ENCODE data around the gene GNG2.
A peak's percentile ranks its signal among the peaks of the same experiment; 100 is the strongest.

Gene GNG2

DNA sequence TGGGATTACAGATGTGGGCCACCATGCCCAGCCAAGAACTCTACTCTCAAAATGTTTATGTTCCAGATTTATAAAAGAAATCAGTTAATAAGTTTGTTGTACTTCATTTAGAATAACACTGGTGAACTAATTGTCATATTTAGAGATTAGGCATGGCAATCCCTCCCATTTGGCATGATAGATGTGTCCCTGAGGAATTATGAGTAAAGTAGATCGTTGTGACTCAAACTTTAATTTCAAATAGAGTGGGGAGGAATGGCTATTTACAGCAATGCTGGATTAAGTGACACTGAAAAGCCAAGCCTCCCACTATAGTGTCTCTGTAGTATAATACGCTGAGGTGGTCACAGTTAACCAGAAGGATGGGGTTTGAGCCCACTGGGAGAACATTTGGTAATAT lies 89.6 kb downstream of the GNG2 start:
- peak; percentile 10 for DNase-seq

DNA sequence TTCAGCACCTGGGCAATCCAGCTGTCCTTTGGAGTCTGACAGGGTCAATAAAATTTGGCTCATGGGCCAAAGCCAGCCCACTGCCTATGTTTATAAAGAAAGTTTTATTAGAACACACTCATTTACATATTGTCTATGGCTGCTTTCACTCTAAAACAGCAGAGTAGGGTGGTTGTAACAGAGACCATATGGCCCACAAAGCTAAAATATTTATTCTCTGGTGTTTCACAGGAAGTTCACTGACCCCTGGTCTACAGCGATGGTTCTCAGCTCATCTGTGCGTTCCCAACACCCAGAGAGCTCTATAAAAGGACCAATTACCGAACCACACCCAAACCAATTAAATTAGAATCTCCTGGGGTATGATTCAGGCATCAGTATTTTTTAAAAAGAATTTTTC lies 91.2 kb downstream of the GNG2 start:
- no peak for DNase-seq

DNA sequence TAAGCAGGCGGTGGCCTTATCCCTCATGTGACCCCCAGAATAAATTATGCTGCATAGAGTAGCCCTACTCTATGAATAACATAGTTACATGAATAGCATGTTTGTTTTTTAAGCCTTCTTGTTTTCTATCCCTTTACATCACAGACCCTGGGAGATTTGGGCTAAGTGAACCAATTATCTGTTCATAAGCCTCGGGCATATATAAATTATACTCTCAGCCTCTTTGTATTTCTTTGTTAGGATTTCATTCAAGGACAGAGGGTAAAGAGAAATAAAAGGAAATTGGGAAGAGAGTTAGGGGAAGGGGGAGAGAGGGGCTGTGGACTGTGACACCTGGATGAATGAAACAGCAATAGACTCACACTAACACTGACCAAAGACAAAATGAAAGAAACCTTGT lies 93.6 kb downstream of the GNG2 start:
- DNase-seq: no peak

DNA sequence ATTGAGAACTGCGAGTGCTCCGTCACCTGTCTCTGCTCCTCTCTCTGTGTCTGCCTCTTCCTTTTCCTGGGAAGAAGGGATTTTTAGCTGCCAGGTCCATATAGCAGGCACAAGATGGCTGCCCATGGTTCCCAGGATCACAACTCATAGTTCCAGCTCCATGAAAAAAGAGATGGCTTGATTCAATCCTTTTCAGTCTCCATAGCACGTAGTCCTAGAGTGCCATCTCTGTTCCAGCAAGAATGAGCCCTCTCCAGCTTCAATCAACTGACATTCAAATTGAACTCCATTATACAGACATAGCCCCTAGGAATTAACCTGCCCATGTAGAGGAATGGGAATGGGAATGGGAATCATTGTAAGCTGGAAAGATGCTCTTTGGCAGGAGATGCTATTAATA lies 94.2 kb downstream of the GNG2 start:
- DNase-seq: no peak

DNA sequence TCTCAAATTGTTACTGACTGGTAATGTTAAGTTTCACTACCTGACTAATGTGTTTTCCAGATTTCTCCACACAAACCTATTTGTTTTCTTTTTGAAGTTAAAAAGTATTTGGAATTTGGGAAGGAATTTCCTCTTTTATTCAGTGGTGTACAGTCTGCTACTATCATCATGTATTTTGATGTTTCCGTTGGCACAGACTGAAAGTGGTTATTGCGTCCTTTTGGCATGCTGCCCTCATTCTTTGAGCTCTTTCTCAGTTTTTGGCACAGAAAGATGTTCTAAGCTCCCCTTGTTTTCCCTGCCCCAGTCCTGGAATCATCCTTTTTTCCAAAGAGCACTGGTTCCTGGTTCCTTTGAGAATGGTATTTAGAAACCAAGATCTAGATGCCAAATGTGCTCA lies 97.5 kb downstream of the GNG2 start:
- peak; percentile 67 for DNase-seq

DNA sequence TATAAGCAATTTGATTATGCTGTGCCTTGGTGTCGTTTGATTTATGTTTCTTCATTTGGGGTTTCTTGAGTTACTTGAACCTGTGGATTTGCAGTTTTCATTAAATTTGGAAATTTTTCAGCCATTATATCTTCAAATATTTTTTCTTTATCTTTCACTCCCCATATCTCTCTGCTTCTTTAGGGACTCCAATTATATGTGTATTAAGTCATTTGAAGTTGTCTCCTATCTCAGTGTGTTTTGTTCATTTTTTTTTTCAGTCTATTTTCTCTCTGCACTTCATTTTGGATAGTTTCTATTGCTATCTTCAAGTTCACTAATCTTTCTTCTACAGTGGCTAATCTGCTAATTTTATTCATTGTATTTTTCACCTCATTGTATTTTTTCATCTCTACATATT lies 99.5 kb downstream of the GNG2 start:
- DNase-seq: no peak

DNA sequence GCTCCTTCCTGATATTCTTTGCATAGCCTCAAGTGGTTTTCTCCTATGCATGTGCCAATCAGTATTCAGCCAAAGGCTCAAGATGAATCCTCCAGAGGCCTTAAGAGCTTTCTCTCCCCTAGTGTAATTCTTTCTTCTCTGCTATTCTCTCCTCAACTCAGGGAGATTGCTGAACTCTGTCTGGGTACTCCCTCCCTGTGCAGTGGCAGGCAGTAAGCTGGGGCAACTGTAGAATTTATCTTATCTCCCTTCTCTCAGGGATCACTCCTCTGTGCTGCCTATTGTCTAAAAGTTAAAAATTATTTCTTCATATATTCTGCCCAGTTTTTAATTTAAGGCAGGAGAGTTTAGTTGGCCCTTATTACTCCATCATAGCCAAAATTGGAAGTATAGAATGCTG lies 100.5 kb downstream of the GNG2 start:
- no peak for DNase-seq

DNA sequence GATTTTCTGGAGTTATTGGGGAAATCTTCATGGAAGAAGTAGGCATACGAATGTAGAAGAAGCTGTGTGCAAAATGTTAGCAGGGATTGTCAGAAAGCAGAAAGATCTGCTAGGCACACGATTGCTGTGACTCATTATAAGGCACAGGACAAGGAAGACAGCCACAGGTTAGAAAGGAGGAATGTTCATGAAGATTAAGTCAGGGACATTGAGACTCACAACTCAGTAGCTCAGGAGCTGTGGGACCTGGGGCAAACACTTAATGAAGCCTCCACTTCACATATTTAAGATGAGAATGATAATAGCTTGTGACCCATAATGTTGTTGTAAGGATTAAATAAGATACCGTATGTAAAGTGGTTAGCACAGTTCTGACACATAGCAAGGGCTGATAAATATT lies 102.3 kb downstream of the GNG2 start:
- DNase-seq: peak; percentile 4

DNA sequence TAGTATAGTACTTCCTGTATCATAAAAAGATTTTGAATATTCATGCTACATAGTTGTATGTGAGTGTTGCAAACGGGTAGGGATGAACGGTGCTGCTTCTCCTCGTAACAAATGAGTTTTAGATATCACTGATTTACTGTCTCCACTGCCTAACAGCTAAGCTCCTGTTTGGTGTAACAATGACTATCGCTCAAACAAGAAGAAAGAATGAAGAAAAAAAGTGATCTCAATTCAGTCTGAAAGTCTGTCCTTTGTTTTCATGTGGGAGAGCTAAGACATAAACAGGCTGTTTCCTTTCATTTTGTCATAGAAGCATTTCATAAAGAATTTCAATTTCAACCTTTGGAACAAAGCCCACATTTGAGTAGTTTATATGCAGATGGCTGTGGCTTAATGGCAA lies 102.9 kb downstream of the GNG2 start:
- peak; percentile 21 for DNase-seq

DNA sequence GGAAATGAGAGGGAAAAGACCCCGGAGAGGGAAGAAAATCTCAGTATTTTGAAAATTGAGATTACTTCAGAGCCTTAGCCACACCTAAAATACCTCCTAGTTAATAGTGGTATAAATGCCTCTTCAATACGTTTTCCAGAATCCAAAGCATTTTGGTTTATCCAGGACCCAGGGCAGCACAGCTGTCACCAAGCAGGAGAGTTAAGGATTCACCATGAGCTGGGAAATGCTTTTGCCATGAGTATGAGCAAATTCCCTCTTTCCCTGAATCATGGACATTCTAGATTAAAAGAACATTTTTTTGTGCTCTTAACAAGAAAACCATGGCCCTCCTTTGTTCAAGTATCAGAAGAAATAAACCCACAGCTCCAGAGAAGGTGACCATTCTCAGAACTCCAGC lies 107.1 kb downstream of the GNG2 start:
- peak; percentile 28 for DNase-seq

DNA sequence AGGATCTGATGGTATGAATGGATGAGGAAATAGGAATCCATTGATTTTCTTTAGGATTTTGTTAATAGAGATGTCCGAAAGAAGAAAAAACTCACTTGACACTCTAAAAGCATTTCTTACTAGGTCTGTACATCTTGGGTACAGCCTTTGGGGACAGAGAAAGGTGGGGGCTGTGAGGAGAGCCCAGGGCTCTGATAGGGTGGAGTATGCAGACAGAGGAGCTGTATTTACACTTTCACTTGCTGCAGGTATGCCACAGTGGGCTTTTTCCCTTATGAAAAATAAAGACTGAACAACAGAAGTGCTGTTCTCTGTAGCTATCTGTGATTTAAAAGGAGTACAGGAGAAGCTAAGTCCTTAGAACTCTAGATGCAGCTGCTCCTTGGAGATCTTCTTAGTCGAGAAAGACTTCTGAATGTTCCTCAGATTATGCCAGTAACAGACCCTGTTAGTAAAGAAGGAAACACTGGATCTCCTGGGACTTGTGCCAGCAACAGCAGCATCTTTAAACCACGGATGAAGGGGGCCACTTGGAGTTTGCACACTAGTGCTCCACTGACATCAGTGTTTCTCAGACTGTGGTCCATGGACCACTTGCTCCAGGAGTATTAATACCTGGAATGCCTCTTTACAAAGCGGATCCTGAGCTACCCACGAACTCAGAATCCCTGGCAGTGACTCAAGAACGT lies 109.6 kb downstream of the GNG2 start:
- no peak for DNase-seq

DNA sequence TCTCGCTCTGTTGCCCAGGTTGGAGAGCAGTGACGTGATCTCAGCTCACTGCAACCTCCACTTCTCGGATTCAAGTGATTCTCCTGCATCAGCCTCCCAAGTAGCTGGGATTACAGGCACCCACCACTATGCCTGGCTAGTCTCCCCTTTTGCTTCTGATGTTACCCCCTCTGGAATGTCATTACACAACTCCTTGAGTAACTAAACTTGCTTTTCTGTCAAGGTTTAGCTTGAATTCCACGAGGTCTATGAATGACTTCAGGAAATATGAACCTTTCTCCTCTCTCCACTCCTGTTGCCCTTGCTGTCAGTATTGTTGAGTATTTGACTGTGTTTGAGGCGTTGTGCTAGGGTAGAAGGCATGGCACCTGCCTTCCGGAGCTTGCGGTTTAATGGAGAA lies 112.2 kb downstream of the GNG2 start:
- no peak for DNase-seq

DNA sequence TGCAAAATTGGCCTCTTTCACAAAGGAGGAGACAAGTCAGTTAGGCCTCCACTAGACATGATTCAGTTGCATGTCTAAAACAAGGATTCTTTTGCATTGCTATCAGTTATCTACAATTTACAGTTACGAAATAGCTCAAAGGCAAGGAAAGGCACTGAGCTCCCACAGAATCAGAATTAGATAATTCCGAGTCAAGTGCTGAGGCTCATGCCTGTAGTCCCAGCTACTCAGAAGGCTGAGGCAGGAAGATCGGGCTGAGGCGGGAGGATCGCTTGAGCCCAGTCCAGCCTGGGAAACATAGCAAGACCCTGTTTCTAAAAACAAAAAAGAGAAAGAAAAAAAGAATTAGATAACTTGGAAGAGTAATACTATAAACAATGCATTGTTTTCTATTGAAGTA lies 116.7 kb downstream of the GNG2 start:
- DNase-seq: no peak

DNA sequence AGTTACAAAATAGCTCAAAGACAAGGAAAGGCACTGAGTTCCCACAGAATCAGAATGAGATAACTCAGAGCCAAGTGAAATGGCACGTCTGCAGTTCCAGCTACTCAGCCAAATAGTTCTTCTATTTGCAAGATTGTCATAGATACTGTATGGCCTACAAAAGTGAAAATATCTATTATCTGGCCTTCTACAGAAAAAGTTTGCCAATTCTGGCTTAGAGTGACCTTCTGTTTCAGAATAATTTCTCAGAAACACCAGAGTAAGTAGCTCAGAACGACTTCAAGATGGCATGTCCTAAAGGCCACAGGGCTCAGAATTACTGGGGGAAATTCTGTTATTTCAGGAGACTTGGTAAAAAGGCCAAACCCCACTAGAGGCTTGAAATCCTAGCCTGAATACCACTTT lies 118.3 kb downstream of the GNG2 start:
- DNase-seq: no peak

DNA sequence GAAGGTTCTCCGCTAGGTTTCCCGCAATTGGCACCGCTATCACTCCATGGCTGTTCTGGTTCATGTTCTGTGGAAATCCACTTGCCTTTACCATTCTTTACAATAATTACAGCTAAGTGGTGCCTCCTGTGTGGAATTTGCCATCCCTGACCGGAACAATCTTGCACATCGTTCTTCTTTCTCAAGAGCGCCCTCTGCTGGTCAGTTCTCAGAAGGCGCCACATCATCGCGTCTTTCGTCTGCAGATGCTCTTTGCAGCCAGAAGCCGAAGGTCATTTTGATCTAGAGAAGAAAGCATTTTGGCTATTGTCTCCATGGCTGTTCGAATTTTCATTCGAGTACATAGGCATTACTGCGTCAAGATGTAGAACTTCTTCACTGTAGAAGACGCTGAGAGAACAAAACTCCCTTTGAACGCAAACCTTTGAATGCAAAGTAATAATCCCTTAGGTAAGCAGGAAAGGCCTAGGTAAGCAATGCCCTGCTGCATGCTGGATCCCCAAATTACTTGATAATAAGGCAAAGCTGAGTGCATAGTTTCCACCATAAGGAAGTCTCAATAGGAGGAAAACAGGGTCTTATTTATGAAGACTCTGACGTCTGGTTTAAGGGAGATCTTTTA lies 118.8 kb downstream of the GNG2 start:
- peak; percentile 75 for DNase-seq

DNA sequence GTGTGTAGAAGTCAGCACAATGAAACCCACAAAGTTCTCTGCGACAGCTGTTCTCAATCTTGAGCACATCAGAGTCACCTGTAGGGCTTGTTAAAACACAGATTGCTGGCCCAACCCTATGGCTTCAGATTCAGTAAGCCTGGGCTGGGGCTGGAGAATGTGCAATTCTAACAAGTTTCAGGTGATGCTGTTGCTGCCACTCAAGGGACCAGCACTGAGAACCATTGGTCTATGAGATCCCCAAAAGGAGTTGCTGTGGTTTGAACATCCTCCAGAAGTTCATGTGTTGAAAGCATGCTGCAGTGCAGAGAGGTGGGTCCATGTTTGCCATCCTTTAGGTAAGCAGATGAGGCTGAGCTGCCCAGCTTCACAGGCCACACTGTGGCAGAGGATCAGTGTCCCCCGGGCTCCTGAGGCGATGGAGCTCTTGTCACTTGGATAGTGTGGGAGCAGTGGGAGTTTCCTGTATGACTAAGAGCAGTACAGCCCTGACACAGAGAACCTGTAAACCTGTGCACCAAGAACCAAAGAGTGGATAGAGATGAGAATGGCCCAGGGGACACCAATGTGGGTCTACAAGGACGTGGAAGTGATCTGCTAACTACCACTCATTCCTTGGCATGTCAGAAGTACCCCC lies 120.9 kb downstream of the GNG2 start:
- no peak for DNase-seq

DNA sequence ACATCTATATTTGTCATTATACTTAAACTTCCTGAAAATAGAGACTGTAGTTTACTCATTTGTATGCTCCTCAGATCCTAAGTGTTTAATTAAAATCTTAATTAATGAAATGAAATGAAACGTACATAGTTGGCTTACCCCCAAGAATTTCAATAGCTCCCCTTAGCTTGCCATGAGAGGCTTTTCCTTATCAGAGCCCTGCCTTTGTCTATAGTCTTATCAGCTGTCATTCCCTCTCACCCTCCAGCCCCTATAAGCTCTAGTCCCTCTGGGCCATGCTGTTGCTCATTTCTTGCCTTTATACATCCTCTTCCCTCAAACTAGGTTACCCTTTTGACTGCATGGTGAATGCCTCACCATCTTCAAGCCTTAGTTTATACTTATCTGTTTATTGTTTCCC lies 127.8 kb downstream of the GNG2 start:
- DNase-seq: no peak

DNA sequence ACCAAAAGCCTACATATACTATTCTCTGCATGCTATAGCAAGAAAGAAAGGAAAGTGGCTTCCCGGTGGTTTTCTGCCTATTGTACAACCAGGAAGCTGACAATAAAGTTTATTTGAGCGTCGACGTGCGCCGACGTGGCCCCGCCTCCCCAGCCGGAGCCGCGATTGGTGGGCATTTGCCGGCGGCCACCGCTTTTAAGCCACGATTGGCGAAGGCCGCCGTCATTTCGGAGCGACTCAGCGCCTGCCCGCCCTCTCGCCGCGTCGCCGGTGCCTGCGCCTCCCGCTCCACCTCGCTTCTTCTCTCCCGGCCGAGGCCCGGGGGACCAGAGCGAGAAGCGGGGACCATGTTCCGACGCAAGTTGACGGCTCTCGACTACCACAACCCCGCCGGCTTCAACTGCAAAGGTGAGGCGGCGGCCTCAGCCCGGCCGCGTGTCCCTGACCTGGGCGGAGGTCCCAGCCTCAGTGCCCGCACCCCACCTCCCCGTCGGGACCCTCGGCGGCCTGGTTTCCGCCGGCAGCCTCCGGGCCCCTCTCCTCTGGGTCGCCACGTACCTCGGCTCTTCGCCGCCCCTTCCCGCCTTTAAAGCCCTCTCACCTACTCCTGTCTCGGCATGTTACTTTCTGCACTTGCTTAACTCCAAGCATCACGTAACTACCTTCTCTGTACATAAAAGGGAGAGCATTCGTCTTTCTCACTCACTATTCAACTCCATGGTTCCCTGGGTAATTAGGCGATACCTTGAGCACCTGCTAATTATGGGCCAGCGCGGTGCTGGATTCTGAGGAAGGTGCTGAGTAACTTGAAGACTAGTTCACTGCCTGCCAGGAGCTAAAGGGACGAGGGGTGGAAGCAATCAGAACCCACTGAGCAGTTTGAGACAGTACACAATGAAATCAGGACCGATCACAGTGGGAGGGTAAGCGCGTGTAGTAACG lies 129.2 kb downstream of the GNG2 start, which contains the start of gene RTRAF:
Gene RTRAF, plus strand, starts transcription at position 254 of the 942 bp plus-strand sequence. Its CDS starts 94 bp downstream, at position 348.
- DNase-seq: peak; percentile 93

DNA sequence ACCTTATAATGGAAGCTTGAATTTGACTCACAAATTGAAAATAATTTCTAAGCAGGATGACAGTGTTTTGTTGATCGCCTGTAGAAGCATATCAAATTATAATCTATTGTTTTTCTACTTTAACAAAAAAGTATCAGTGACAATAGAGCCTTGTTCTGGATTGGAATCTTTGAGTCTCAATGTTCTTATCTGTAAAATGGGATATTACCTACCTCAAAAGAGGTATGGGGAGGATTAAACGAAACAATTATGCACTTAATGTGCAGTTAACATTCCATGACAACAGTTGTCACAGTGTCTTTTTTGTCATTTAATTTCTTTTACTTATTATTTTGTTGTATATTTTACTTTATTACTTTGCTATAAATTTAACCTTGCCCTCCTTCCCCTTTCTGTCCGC lies 130.1 kb downstream of the GNG2 start:
- DNase-seq: no peak

DNA sequence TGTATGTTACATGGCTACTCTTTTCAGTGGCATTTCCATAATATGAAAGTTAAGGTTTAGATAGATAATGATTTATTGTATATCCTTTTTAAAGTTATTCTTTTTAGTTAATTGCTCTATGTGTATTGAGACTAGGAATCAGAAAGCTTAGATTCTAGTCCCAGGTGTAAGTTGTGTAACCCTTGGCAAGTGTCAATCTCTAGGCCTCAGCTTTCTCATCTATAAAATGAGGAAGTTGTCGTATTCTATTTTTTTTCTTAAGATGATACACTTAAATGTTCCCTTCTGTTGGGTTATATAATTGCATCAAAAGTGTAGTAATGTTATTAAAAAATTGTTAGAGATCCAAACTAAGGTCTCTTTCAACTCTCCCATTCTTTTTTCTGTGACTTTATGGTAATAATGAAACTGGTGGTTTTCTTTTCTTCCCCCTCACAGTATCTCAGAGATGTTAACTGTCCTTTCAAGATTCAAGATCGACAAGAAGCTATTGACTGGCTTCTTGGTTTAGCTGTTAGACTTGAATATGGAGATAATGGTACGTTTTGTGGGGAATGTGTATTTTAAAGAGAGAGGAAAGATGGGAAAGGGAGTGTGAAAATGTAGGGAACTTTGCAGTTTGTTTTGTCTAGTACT lies 133.0 kb downstream of the GNG2 start:
- no peak for DNase-seq

DNA sequence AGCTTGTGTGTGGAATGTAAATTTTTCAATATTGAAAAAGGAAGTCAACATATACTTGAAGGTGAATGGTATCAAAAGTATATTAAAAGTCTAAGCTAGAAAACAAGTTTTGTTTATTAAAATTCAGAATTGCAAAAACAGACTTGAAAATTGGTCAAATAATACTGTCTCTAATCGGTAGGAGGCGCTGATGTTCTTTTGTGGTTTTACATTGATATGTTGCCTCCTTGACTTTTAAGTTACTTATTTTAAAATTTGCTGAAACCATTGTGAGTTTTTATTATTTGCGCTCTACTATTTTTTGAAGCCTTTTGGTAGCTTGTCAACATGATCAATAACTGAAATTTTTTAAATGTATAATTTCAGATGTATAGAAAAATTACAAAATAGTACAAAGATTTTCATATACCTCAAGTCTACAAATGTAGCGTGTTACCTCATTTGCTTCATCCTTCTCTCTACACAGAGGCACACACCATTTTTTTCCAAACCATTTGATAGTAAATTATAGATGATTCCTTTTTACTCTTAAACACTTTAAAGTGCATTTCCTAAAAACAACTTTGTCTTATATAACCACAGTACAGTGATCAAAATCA lies 135.8 kb downstream of the GNG2 start:
- DNase-seq: peak; percentile 54

DNA sequence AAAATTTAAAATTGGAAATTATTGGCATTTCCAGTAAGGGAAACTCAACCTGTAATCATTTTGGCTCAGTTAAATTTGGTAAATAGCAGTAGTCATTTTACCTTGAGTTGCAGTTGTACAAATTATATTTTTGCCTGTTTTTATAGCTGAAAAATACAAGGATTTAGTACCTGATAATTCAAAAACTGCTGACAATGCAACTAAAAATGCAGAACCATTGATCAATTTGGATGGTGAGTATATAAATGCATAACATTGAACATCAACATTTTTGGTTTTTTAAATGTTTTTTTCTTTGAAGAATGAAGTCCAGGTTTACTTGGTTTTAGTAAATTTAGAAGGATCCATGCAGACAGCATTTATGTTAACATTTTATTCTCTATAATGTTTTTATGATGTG lies 137.9 kb downstream of the GNG2 start:
- no peak for DNase-seq
